ENCODE data around the gene ATE1. TPM values are rescaled to one million over a fixed set of nuclear protein-coding genes. Genes with fewer than 3 reads are reported as not detected.
"Not testable (repeated sequence)": the region's sequence is repeated elsewhere in the genome, so short reads cannot be mapped to it uniquely, and the experiment has no call there.

The ATE1 gene
- total and polyA plus RNA-seq, 8 donors, result 2.8 to 15.4 (median 8.5) TPM

GRCh38 chr10:121974019-121974534 lies 46.2 kb upstream of the ATE1 start:
- no peaks in the 10 kb centered on the region for H3K9me3 ChIP-seq
- TF ChIP-seq CTCF (IDR thresholded peaks at IDR 0.05), result no peak
- H3K4me3 ChIP-seq, result peak overlapping the region; percentile 69 to 92 (median 84)
- peaks cover 4 to 15% (median 8%) of the 10 kb centered on the region in 3 donors for H3K4me1 ChIP-seq
- peak overlapping the region; percentile 83 to 98 (median 94) for H3K27ac ChIP-seq
- no peaks in the 10 kb centered on the region for H3K27me3 ChIP-seq
- peaks cover 0 to 10% (median 5%) of the 10 kb centered on the region in 3 donors for H3K36me3 ChIP-seq
- intact Hi-C loops (cut with DNase I), result no loop called here
- DNase-seq (no peak), FAIRE-seq (no peak), ATAC-seq (peak in 2 of 4 donors; percentile 27 to 28)
- WGBS, 2 donors, result 2 to 4% methylated on average over 21 of the region's 21 CpGs

GRCh38 chr10:121969086-121969485 lies 41.3 kb upstream of the ATE1 start:
- H3K27ac ChIP-seq; FAIRE-seq; H3K27me3 ChIP-seq; H3K4me3 ChIP-seq; H3K9me3 ChIP-seq; ATAC-seq; intact Hi-C loops (cut with DNase I): not testable (repeated sequence)
- peak in 3 of 6 donors; percentile 20 to 66 (median 28) for DNase-seq
- peaks cover 4 to 42% (median 15%) of the 10 kb centered on the region in 3 donors for H3K36me3 ChIP-seq
- H3K4me1 ChIP-seq, result peaks cover 4 to 15% (median 8%) of the 10 kb centered on the region in 3 donors
- WGBS, 2 donors, result 72 to 77% methylated on average over 8 of the region's 8 CpGs

GRCh38 chr10:121965996-121966395 lies 38.2 kb upstream of the ATE1 start:
- Histone ChIP-seq H3K4me3 (no peak overlapping the region), H3K27ac (no peak overlapping the region), H3K36me3 (peaks cover 4 to 52% (median 15%) of the 10 kb centered on the region in 3 donors), H3K4me1 (no peaks in the 10 kb centered on the region), H3K9me3 (no peaks in the 10 kb centered on the region), H3K27me3 (no peaks in the 10 kb centered on the region)
- no peak for ATAC-seq
- no peak for TF ChIP-seq CTCF (IDR thresholded peaks at IDR 0.05)
- WGBS, 2 donors, result 92% methylated on average over 3 of the region's 3 CpGs
- no peak for DNase-seq
- no peak for FAIRE-seq
- intact Hi-C loops (cut with DNase I), result no loop called here

- H3K4me1 ChIP-seq, result no peaks in the 10 kb centered on the region
- H3K4me3 ChIP-seq, result no peak overlapping the region
These were observed 33.6 kb upstream of the ATE1 start for GRCh38 chr10:121961456-121961855.

GRCh38 chr10:121959671-121960070 lies 31.8 kb upstream of the ATE1 start:
- intact Hi-C loops (cut with DNase I), result no loop called here
- no peak for FAIRE-seq
- ATAC-seq, result no peak
- H3K27ac ChIP-seq, result no peak overlapping the region
- H3K36me3 ChIP-seq, result peaks cover 2 to 31% (median 4%) of the 10 kb centered on the region in 3 donors
- no peak for TF ChIP-seq CTCF (IDR thresholded peaks at IDR 0.05)
- no peaks in the 10 kb centered on the region for H3K27me3 ChIP-seq
- no peaks in the 10 kb centered on the region for H3K4me1 ChIP-seq
- no peaks in the 10 kb centered on the region for H3K9me3 ChIP-seq
- DNase-seq, result no peak
- WGBS, 2 donors, result 95% methylated on average over 3 of the region's 3 CpGs
- no peak overlapping the region for H3K4me3 ChIP-seq

More at GRCh38 chr10:121961456-121961855, 33.6 kb upstream of the ATE1 start:
- H3K27ac ChIP-seq, result no peak overlapping the region
- H3K9me3 ChIP-seq, result no peaks in the 10 kb centered on the region
- WGBS, 2 donors, result 65% methylated on average over 2 of the region's 2 CpGs
- no peaks in the 10 kb centered on the region for H3K27me3 ChIP-seq
- no peak for DNase-seq
- peaks cover 2 to 48% (median 9%) of the 10 kb centered on the region in 3 donors for H3K36me3 ChIP-seq
- intact Hi-C loops (cut with DNase I), result no loop called here
- ATAC-seq, result no peak
- TF ChIP-seq CTCF (IDR thresholded peaks at IDR 0.05), result no peak
- FAIRE-seq, result no peak
